H54 (cell line): ENCODE measurements around the gene RABGAP1L.
"Not testable (repeated sequence)": the region's sequence is repeated elsewhere in the genome, so short reads cannot be mapped to it uniquely, and the experiment has no call there.

Source experiments
- DNase-seq: peaks from one replicate; pipeline ENCODE4 v3.0.0; 2011; ENCODE audit warnings: low spot score, mixed read lengths; ENCODE audit not compliant: insufficient read length
- FAIRE-seq: peaks from 3 replicates; lab custom pipeline; 2011; peaks lifted over from hg19 to GRCh38; lab: Jason Lieb, UNC
- POLR2A ChIP-seq: IDR thresholded peaks from 2 replicates; pipeline ENCODE4 v1.6.1; 2011; ENCODE audit warnings: low read depth, mild to moderate bottlenecking, low read length

The RABGAP1L gene

GRCh38 chr1:174401075-174401474, 241.8 kb downstream of the RABGAP1L start:
- no peak for TF ChIP-seq POLR2A
- DNase-seq (no peak), FAIRE-seq (no peak)

- FAIRE-seq (no peak), DNase-seq (no peak)
- no peak for TF ChIP-seq POLR2A
Measured at GRCh38 chr1:174405219-174405618, 245.9 kb downstream of the RABGAP1L start.

- no peak for TF ChIP-seq POLR2A
- FAIRE-seq = no peak
Measured at GRCh38 chr1:174406421-174406820, 247.1 kb downstream of the RABGAP1L start.

GRCh38 chr1:174407665-174408064, 248.3 kb downstream of the RABGAP1L start:
- FAIRE-seq = no peak

More at GRCh38 chr1:174406421-174406820, 247.1 kb downstream of the RABGAP1L start:
- DNase-seq = no peak

GRCh38 chr1:174408146-174408545, 248.8 kb downstream of the RABGAP1L start:
- DNase-seq (no peak), FAIRE-seq (no peak)
- no peak for TF ChIP-seq POLR2A

More at GRCh38 chr1:174407665-174408064, 248.3 kb downstream of the RABGAP1L start:
- no peak for TF ChIP-seq POLR2A
- DNase-seq = no peak

GRCh38 chr1:174409801-174410200, 250.5 kb downstream of the RABGAP1L start:
- FAIRE-seq, DNase-seq: not testable (repeated sequence)

GRCh38 chr1:174413632-174414031, 254.3 kb downstream of the RABGAP1L start:
- no peak for TF ChIP-seq POLR2A
- DNase-seq (no peak), FAIRE-seq (peak; percentile 62)

GRCh38 chr1:174414203-174414602, 254.9 kb downstream of the RABGAP1L start:
- peak; percentile 38 for FAIRE-seq
- no peak for TF ChIP-seq POLR2A
- DNase-seq = no peak

- TF ChIP-seq POLR2A = no peak
- FAIRE-seq (peak; percentile 38), DNase-seq (no peak)
Measured at GRCh38 chr1:174415506-174415905, 256.2 kb downstream of the RABGAP1L start.

GRCh38 chr1:174417921-174418320, 258.6 kb downstream of the RABGAP1L start:
- FAIRE-seq (no peak), DNase-seq (no peak)
- no peak for TF ChIP-seq POLR2A

- TF ChIP-seq POLR2A = no peak
- DNase-seq = no peak
- FAIRE-seq = no peak
Measured at GRCh38 chr1:174425121-174425520, 265.8 kb downstream of the RABGAP1L start.

- no peak for TF ChIP-seq POLR2A
- no peak for FAIRE-seq
- no peak for DNase-seq
Measured at GRCh38 chr1:174426153-174426552, 266.8 kb downstream of the RABGAP1L start.

- FAIRE-seq = no peak
- no peak for TF ChIP-seq POLR2A
- DNase-seq = no peak
Measured at GRCh38 chr1:174428033-174428432, 268.7 kb downstream of the RABGAP1L start.

GRCh38 chr1:174428739-174429138, 269.4 kb downstream of the RABGAP1L start:
- no peak for TF ChIP-seq POLR2A
- no peak for DNase-seq
- no peak for FAIRE-seq

- FAIRE-seq (peak; percentile 84), DNase-seq (peak; percentile 6)
- TF ChIP-seq POLR2A = no peak
Measured at GRCh38 chr1:174433451-174433850, 274.1 kb downstream of the RABGAP1L start.

- no peak for TF ChIP-seq POLR2A
- no peak for DNase-seq
- FAIRE-seq = no peak
Measured at GRCh38 chr1:174445351-174445750, 286.0 kb downstream of the RABGAP1L start.
